Neural progenitor cell (in vitro differentiated cells): ENCODE data around the gene SMC4. TPM values are rescaled to one million over a fixed set of nuclear protein-coding genes. Genes with fewer than 3 reads are reported as not detected.
A peak's percentile ranks its signal among the peaks of the same experiment; 100 is the strongest.
"Not testable (repeated sequence)": the region's sequence is repeated elsewhere in the genome, so short reads cannot be mapped to it uniquely, and the experiment has no call there.

Source experiments
- DNase-seq: peaks from one replicate; pipeline ENCODE4 v3.0.0-alpha.2; 2016; ENCODE audit warnings: low spot score
- H2AFZ ChIP-seq: fragments of 200-600 bp; sonication (generic); replicated peaks from 2 replicates; pipeline ENCODE4 v1.6.1; 2016; ENCODE audit warnings: antibody characterized with exemption
- H3F3A ChIP-seq: fragments of 200-600 bp; sonication (generic); 2 replicates; pipeline ENCODE4 v1.6.1; 2016; ENCODE audit warnings: antibody characterized with exemption, low read depth
- H3K27ac ChIP-seq: fragments of 200-600 bp; sonication (generic); 2 replicates; pipeline ENCODE4 v1.5.1; 2016; ENCODE audit warnings: mild to moderate bottlenecking
- H3K27me3 ChIP-seq: fragments of 200-600 bp; sonication (generic); 2 replicates; pipeline ENCODE4 v1.6.1; 2016; ENCODE audit warnings: mild to moderate bottlenecking, moderate library complexity
- H3K36me3 ChIP-seq: fragments of 200-600 bp; sonication (generic); 2 replicates; pipeline ENCODE4 v1.5.1; 2016
- H3K4me1 ChIP-seq: fragments of 200-600 bp; sonication (generic); 2 replicates; pipeline ENCODE4 v1.6.1; 2016; ENCODE audit warnings: mixed run types
- H3K4me2 ChIP-seq: fragments of 200-600 bp; sonication (generic); 2 replicates; pipeline ENCODE4 v1.6.1; 2016
- H3K4me3 ChIP-seq: fragments of 200-600 bp; sonication (generic); 2 replicates; pipeline ENCODE4 v1.5.1; 2016
- H3K79me2 ChIP-seq: fragments of 200-600 bp; sonication (generic); 2 replicates; pipeline ENCODE4 v1.6.1; 2016; ENCODE audit warnings: low read depth
- H3K9ac ChIP-seq: fragments of 200-600 bp; sonication (generic); 2 replicates; pipeline ENCODE4 v1.6.1; 2016
- H3K9me3 ChIP-seq: fragments of 200-600 bp; sonication (generic); 2 replicates; pipeline ENCODE4 v1.5.1; 2016; ENCODE audit warnings: low read depth
- H4K20me1 ChIP-seq: fragments of 200-600 bp; sonication (generic); 2 replicates; pipeline ENCODE4 v1.6.1; 2016; ENCODE audit warnings: low read depth
- H3K27ac Mint-ChIP-seq: 3 replicates; pipeline ENCODE4 v1.8.0; 2021; ENCODE audit warnings: mixed read lengths
- H3K27me3 Mint-ChIP-seq: 2 replicates; pipeline ENCODE4 v1.8.0; 2022; ENCODE audit warnings: low read depth, mild to moderate bottlenecking, inconsistent platforms, moderate library complexity, mixed read lengths; ENCODE audit not compliant: insufficient read depth
- H3K36me3 Mint-ChIP-seq: 3 replicates; pipeline ENCODE4 v1.8.0; 2021; ENCODE audit warnings: mixed read lengths
- H3K4me1 Mint-ChIP-seq: 3 replicates; pipeline ENCODE4 v1.8.0; 2021; ENCODE audit warnings: mixed read lengths
- H3K4me3 Mint-ChIP-seq: 3 replicates; pipeline ENCODE4 v1.8.0; 2021; ENCODE audit warnings: mild to moderate bottlenecking, moderate library complexity, mixed read lengths
- H3K9me3 Mint-ChIP-seq: 3 replicates; pipeline ENCODE4 v1.8.0; 2020; ENCODE audit warnings: mixed read lengths
- EZH2 ChIP-seq: fragments of 200-600 bp; sonication (generic); IDR thresholded peaks from 2 replicates; pipeline ENCODE4 v1.6.1; 2017; ENCODE audit warnings: antibody characterized with exemption, mild to moderate bottlenecking, moderate library complexity
- EZH2phosphoT487 ChIP-seq: fragments of 200-600 bp; sonication (generic); IDR thresholded peaks from 2 replicates; pipeline ENCODE4 v1.6.1; 2017; ENCODE audit warnings: antibody characterized with exemption
- total RNA-seq: library from RNA; depleted of rRNA; stranded (reverse); fragments of >200 nt; gene quantifications from 2 replicates; pipeline ENCODE4 v1.2.3, GENCODE V29; 2015; ENCODE audit warnings: low replicate concordance
- TF ChIP-seq, protein P1 (sequence below): fragments of 200-600 bp; sonication (generic); IDR thresholded peaks from 2 replicates; pipeline ENCODE4 v1.5.1; 2017; ENCODE audit warnings: antibody characterized with exemption, mild to moderate bottlenecking

Gene SMC4
- total RNA-seq, 1 donor from 2014 or later: 382 TPM

- H3K9me3 Mint-ChIP-seq: peaks cover 4% of the 10 kb centered on the region
- DNase-seq: no peak
Observed at GRCh38 chr3:160450846-160451245, 51.4 kb downstream of the SMC4 start.

GRCh38 chr3:160451602-160452001 is 52.2 kb downstream of the SMC4 start:
- Histone ChIP-seq H3K36me3 (peaks cover 15% of the 10 kb centered on the region), H3K4me3 (no peak overlapping the region), H3K4me1 (peaks cover 21% of the 10 kb centered on the region), H3K27me3 (no peaks in the 10 kb centered on the region), H3K9ac (no peak overlapping the region), H3K9me3 (no peaks in the 10 kb centered on the region), H4K20me1 (peaks cover 8% of the 10 kb centered on the region), H3K4me2 (no peak overlapping the region), H3F3A (peaks cover 23% of the 10 kb centered on the region), H3K79me2 (peaks cover 36% of the 10 kb centered on the region), H2AFZ (no peak overlapping the region), H3K27ac (no peak overlapping the region)
- H3K27ac Mint-ChIP-seq: no peak overlapping the region
- no peaks in the 10 kb centered on the region for H3K9me3 Mint-ChIP-seq
- TF ChIP-seq, protein P1, sequence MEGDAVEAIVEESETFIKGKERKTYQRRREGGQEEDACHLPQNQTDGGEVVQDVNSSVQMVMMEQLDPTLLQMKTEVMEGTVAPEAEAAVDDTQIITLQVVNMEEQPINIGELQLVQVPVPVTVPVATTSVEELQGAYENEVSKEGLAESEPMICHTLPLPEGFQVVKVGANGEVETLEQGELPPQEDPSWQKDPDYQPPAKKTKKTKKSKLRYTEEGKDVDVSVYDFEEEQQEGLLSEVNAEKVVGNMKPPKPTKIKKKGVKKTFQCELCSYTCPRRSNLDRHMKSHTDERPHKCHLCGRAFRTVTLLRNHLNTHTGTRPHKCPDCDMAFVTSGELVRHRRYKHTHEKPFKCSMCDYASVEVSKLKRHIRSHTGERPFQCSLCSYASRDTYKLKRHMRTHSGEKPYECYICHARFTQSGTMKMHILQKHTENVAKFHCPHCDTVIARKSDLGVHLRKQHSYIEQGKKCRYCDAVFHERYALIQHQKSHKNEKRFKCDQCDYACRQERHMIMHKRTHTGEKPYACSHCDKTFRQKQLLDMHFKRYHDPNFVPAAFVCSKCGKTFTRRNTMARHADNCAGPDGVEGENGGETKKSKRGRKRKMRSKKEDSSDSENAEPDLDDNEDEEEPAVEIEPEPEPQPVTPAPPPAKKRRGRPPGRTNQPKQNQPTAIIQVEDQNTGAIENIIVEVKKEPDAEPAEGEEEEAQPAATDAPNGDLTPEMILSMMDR: no peak
- TF ChIP-seq EZH2 (no peak), EZH2phosphoT487 (no peak)
- H3K4me3 Mint-ChIP-seq: no peak overlapping the region
- peaks cover 20% of the 10 kb centered on the region for H3K4me1 Mint-ChIP-seq
- no peak for DNase-seq
- H3K27me3 Mint-ChIP-seq: peaks cover 4% of the 10 kb centered on the region
- H3K36me3 Mint-ChIP-seq: peaks cover 8% of the 10 kb centered on the region

More at GRCh38 chr3:160450846-160451245, 51.4 kb downstream of the SMC4 start:
- H2AFZ ChIP-seq: no peak overlapping the region
- peaks cover 15% of the 10 kb centered on the region for H3K36me3 ChIP-seq
- TF ChIP-seq EZH2 (no peak), EZH2phosphoT487 (no peak)
- TF ChIP-seq, protein P1: no peak
- Mint-ChIP-seq H3K27me3 (peaks cover 4% of the 10 kb centered on the region), H3K4me1 (peaks cover 24% of the 10 kb centered on the region), H3K4me3 (peak overlapping the region; percentile 99), H3K36me3 (peaks cover 13% of the 10 kb centered on the region), H3K27ac (peak overlapping the region; percentile 97)
- peak overlapping the region; percentile 77 for H3K4me3 ChIP-seq
- no peak overlapping the region for H3K9ac ChIP-seq
- H3F3A ChIP-seq: peaks cover 23% of the 10 kb centered on the region
- H3K79me2 ChIP-seq: peaks cover 43% of the 10 kb centered on the region
- H3K27ac ChIP-seq: no peak overlapping the region
- H3K27me3 ChIP-seq: no peaks in the 10 kb centered on the region
- H3K4me1 ChIP-seq: peaks cover 22% of the 10 kb centered on the region
- H3K4me2 ChIP-seq: peak overlapping the region; percentile 77
- H3K9me3 ChIP-seq: no peaks in the 10 kb centered on the region
- H4K20me1 ChIP-seq: peaks cover 10% of the 10 kb centered on the region

DNA sequence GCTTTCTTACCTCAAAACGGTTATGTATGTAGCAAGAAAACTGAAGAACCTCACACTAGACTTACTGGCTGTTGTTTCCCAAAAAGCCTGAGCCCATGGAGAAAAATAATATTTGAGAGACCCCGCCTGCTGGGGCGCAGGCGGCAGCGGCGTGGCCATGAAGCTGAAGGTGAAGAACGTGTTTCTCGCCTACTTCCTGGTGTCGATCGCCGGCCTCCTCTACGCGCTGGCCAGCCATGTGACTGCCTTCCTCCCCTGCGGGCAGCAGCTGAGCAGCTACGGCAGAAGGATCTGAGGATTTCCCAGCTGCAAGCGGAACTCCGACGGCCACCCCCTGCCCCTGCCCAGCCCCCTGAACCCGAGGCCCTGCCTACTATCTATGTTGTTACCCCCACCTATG is 52.8 kb downstream of the SMC4 start:
- H3K27ac Mint-ChIP-seq, H3K27ac ChIP-seq, H3K9me3 Mint-ChIP-seq, H3K4me3 Mint-ChIP-seq, H3K4me3 ChIP-seq, H3K9ac ChIP-seq, DNase-seq, H3K4me2 ChIP-seq, H4K20me1 ChIP-seq, H3K27me3 Mint-ChIP-seq, H2AFZ ChIP-seq, H3K27me3 ChIP-seq, H3K9me3 ChIP-seq, H3K36me3 Mint-ChIP-seq: not testable (repeated sequence)
- peaks cover 15% of the 10 kb centered on the region for H3K4me1 Mint-ChIP-seq
- Histone ChIP-seq H3K79me2 (peaks cover 29% of the 10 kb centered on the region), H3K4me1 (peaks cover 14% of the 10 kb centered on the region), H3F3A (peaks cover 23% of the 10 kb centered on the region), H3K36me3 (peaks cover 10% of the 10 kb centered on the region)

DNA sequence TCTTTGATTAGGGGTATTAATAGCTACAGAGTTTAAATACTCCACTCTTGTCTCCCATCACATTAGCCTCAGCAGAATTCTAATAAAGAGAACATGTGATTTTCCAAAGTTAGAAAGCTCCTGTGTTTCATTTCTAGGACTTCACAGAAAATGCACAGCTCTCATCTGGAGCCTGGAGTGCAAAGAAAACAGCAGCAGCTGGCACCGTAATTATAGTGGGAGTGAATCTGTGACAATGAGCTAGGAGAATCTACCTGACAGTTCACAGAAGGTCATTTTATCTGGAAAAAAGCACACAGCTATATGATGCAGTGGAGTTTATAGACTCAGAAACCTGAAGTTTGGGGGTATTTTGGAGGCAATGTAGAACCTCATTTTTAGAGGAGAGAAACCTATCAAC is 55.5 kb downstream of the SMC4 start:
- Histone ChIP-seq H2AFZ (no peak overlapping the region), H3K9me3 (no peaks in the 10 kb centered on the region), H3K4me1 (peaks cover 5% of the 10 kb centered on the region), H4K20me1 (no peaks in the 10 kb centered on the region), H3K4me2 (no peak overlapping the region), H3K79me2 (peaks cover 7% of the 10 kb centered on the region), H3F3A (peaks cover 8% of the 10 kb centered on the region), H3K27me3 (no peaks in the 10 kb centered on the region), H3K4me3 (no peak overlapping the region), H3K9ac (no peak overlapping the region), H3K36me3 (no peaks in the 10 kb centered on the region), H3K27ac (no peak overlapping the region)
- Mint-ChIP-seq H3K4me3 (no peak overlapping the region), H3K9me3 (peaks cover 5% of the 10 kb centered on the region), H3K27ac (no peak overlapping the region), H3K4me1 (peaks cover 6% of the 10 kb centered on the region), H3K27me3 (no peaks in the 10 kb centered on the region), H3K36me3 (no peaks in the 10 kb centered on the region)
- no peak for TF ChIP-seq EZH2phosphoT487
- TF ChIP-seq, protein P1: no peak
- no peak for TF ChIP-seq EZH2
- no peak for DNase-seq
